ENCODE results near the gene MED26. TPM values are rescaled to one million over a fixed set of nuclear protein-coding genes. Genes with fewer than 3 reads are reported as not detected.

The MED26 gene
- total and polyA plus RNA-seq, 9 of the 15 experiments (the other 6 are each of a cell fraction or from before 2014, with no cell fraction given), result 0.71 to 15.1 (median 6.2) TPM

GRCh38 chr19:16649734-16650133 lies 21.7 kb upstream of the MED26 start:
- ChIA-PET POLR2A (interaction anchor here (0.6 to 4.1 kb wide), 8 partner anchors 9 to 107 kb away, joined by 3 to 31 read pairs (median 4); partner anchors contain the start of genes MED26 and TMEM38A), CTCF (ENCODE audit: low intra/inter-chr PET ratio) (no interaction called here)
- no peak overlapping the region for H3K27ac ChIP-seq (ENCODE audit: extremely low read depth, low read depth, low read length)
- H3K79me2 ChIP-seq (ENCODE audit: control insufficient read depth, insufficient read depth, low read length), result peaks cover 9% of the 10 kb centered on the region
- 92% methylated on average over 9 of the region's 9 CpGs for WGBS (ENCODE audit: insufficient coverage, low coverage, missing lambda C conversion rate)
- H2AFZ ChIP-seq (ENCODE audit: low read depth, low read length), result no peak overlapping the region
- no peak overlapping the region for H3K4me3 ChIP-seq
- H3K36me3 ChIP-seq (ENCODE audit: control insufficient read depth, insufficient read depth, low read length), result peaks cover 92% of the 10 kb centered on the region
- in situ Hi-C loops (cut with MboI) (no loop called here), intact Hi-C loops (cut with micrococcal nuclease) (no loop called here)
- no peak overlapping the region for H3K9ac ChIP-seq (ENCODE audit: insufficient read depth in 1 of 2, low read depth in 2 of 2, low read length in 2 of 2)
- no peaks in the 10 kb centered on the region for H3K4me1 ChIP-seq (replicated peaks in 1 of 2; ENCODE audit: control insufficient read depth in 2 of 2, insufficient read depth in 2 of 2, low read length in 2 of 2)
- TF ChIP-seq RBFOX2 (IDR thresholded peaks at IDR 0.05; ENCODE audit: low read depth, low read length) (peak; percentile 32; the same call in 1 of the 2 replicates), AFF1 (IDR thresholded peaks at IDR 0.05; ENCODE audit: low read depth in 1 of 2, partially characterized antibody in 2 of 2) (no peak), ADNP (tag; IDR thresholded peaks at IDR 0.05) (no peak), HMGN3 (IDR thresholded peaks at IDR 0.05; ENCODE audit: borderline replicate concordance, extremely low read depth, insufficient read length, low read depth, low read length) (no peak), EP400 (IDR thresholded peaks at IDR 0.05) (no peak)
- H3K9me3 ChIP-seq (replicated peaks; ENCODE audit: control insufficient read depth, insufficient read depth, low read depth, low read length), result no peaks in the 10 kb centered on the region
- DNase-seq (ENCODE audit: extremely low read depth in 1 of 4, low spot score in 3 of 4), result no peak
- peaks cover 4% of the 10 kb centered on the region; the same call in 1 of the 2 replicates for H4K20me1 ChIP-seq (replicated peaks; ENCODE audit: control insufficient read depth, insufficient read depth, low read length)
- no TSS peak for BruUV-seq (replicated peaks)
- no peak for FAIRE-seq
- H3K27me3 ChIP-seq (ENCODE audit: control insufficient read depth in 2 of 2, insufficient read depth in 2 of 2, low read length in 2 of 2), result no peaks in the 10 kb centered on the region
- no peak overlapping the region for H3K4me2 ChIP-seq (ENCODE audit: insufficient read depth, low read length)
- ATAC-seq, result no peak
- no peaks in the 10 kb centered on the region for H3K9me1 ChIP-seq (ENCODE audit: control insufficient read depth, insufficient read depth, low read length)

Data from K562 (cell line).